ENCODE data around the gene CTRB2. TPM values are rescaled to one million over a fixed set of nuclear protein-coding genes. Genes with fewer than 3 reads are reported as not detected.
A peak's percentile ranks its signal among the peaks of the same experiment; 100 is the strongest.

The CTRB2 gene
- total RNA-seq: not detected

DNA sequence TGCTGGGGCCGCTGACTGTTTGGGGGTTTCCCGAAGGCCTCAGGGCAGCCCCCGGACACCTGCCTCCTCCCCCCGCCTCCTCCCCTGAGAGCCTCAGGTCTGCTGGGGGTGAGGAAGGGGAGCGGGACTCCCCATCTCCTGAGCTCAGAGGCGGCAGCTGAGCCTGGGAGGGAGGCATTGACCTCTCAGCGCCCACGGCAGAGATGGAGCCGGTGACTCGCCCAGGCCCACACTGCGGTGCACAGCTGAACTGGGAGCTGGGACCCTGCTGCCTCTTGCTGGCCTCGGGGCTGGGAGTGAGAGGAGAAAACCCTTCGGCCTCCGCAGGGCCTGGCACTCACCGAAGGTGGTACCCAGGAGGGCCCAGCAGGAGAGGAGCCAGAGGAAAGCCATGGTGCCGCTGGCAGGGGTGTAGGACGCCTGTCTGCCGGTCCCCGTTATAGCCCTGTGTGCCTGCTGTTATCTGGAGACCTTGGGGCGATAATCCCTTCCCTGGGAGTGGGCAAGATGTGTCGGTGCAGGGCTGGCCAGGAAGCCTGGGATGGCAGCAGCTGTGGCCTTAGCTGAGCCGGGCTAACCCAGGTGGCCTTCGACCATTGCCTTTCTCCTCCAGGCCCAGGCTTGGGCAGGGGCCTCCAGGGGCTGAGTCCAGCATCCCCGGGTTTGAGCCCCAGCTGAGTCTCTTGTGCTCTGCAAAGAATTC, at the start of gene CTRB2:
Gene CTRB2 (minus strand): TSS at position 413 of the 703 bp plus-strand sequence. CDS start 20 bp downstream, at position 393.
- DNase-seq (ENCODE audit: low spot score): no peak
- Histone ChIP-seq H3K4me1 (peaks cover 0 to 10% of the 10 kb centered on the region in 2 donors), H3K27ac (no peak within 1 kb of the TSS), H3K4me3 (no peak within 1 kb of the TSS), H3K9me3 (no peaks in the 10 kb centered on the region), H3K36me3 (no peaks in the 10 kb centered on the region), H3K27me3 (no peaks in the 10 kb centered on the region)
- TF ChIP-seq, protein P1, sequence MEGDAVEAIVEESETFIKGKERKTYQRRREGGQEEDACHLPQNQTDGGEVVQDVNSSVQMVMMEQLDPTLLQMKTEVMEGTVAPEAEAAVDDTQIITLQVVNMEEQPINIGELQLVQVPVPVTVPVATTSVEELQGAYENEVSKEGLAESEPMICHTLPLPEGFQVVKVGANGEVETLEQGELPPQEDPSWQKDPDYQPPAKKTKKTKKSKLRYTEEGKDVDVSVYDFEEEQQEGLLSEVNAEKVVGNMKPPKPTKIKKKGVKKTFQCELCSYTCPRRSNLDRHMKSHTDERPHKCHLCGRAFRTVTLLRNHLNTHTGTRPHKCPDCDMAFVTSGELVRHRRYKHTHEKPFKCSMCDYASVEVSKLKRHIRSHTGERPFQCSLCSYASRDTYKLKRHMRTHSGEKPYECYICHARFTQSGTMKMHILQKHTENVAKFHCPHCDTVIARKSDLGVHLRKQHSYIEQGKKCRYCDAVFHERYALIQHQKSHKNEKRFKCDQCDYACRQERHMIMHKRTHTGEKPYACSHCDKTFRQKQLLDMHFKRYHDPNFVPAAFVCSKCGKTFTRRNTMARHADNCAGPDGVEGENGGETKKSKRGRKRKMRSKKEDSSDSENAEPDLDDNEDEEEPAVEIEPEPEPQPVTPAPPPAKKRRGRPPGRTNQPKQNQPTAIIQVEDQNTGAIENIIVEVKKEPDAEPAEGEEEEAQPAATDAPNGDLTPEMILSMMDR (IDR thresholded peaks at IDR 0.05): no peak

DNA sequence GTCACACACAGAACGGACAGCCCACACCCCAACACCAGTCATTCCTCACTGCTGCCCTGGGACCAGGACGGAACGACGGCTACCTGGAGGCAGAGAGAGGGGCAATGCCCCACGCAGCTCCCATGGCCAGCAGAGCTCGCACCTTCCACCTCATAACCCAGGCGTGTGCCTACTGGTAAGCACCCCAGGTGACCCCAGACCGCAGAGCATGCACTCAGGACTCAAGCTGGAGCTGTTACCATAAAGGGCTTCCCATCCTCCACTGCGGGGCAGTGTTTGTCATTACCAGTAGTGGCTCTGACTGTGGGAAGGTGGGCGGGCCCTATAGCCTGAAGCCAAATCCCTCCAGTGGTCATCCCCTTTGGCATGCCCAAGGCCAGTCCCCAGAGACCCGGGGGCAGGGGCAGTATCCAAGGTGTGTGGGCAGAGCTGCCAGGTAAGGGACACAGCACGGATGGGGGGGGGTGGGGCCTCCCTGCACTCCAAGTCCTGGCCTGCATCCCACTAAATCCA, 49.2 kb upstream of the CTRB2 start:
- Histone ChIP-seq H3K4me1 (peaks cover 0 to 80% of the 10 kb centered on the region in 2 donors), H3K36me3 (no peaks in the 10 kb centered on the region), H3K27me3 (no peaks in the 10 kb centered on the region), H3K4me3 (no peak overlapping the region), H3K27ac (peak overlapping the region; percentile 43 to 67), H3K9me3 (no peaks in the 10 kb centered on the region)
- DNase-seq (ENCODE audit: low spot score): no peak
- TF ChIP-seq, protein P1 (IDR thresholded peaks at IDR 0.05): no peak

- DNase-seq (ENCODE audit: low spot score): no peak
- Histone ChIP-seq H3K36me3 (no peaks in the 10 kb centered on the region), H3K9me3 (no peaks in the 10 kb centered on the region), H3K27me3 (no peaks in the 10 kb centered on the region), H3K27ac (peak overlapping the region; percentile 43 to 67), H3K4me1 (peaks cover 0 to 92% of the 10 kb centered on the region in 2 donors), H3K4me3 (no peak overlapping the region)
- TF ChIP-seq, protein P1 (IDR thresholded peaks at IDR 0.05): no peak
Observed at GRCh38 chr16:75254359-75254837, 47.4 kb upstream of the CTRB2 start.

DNA sequence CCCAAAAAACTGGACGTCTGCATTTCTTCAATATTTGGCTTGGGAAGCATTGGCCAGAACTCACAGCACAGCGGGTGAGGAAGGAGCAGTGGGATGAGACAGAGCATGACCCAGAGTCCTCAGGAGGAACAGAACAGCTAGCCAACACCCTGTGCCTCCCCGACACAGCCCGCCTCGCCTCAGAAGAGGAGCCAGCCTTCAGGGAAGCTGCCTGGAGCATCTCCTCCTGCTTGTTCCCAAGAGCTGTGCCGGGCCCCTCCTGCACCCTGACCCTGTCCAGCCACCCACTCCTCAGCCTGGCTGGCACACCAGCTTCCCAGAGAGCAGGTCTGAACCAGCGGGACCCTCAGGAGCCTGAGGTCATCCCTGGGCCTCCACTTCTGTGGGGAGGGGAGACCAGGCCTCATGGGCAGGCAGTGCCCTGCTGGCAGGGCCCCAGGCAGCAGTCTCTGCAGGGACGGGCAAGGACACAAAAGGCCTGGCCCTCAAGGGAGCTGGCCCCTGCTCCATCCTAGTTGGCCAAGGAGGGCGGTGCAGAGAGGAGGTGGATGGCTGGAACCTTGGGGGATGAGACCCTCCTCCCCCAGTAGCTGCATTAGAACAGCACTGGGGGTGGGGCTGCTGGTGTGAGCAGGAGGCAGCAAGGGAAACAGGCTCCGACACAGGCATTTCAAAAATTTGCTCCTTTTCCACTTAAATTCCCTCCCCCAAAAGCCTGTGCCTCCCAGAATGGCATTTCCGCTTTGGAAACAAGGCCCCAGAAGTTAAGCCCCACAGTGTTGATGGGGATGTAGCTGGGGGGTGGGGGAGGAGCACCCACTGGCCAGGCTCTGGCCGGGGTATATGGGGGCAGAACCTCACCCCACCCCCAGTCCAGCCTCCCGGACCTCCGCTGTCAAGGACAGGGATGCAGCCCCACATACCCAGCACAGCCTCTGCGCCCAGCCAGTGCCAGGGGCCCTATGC, 46.3 kb upstream of the CTRB2 start:
- Histone ChIP-seq H3K27me3 (no peaks in the 10 kb centered on the region), H3K4me1 (peaks cover 0 to 95% of the 10 kb centered on the region in 2 donors), H3K4me3 (no peak overlapping the region), H3K36me3 (no peaks in the 10 kb centered on the region), H3K27ac (peak overlapping the region; percentile 84 to 98), H3K9me3 (no peaks in the 10 kb centered on the region)
- TF ChIP-seq, protein P1 (IDR thresholded peaks at IDR 0.05): no peak
- no peak for DNase-seq (ENCODE audit: low spot score)

DNA sequence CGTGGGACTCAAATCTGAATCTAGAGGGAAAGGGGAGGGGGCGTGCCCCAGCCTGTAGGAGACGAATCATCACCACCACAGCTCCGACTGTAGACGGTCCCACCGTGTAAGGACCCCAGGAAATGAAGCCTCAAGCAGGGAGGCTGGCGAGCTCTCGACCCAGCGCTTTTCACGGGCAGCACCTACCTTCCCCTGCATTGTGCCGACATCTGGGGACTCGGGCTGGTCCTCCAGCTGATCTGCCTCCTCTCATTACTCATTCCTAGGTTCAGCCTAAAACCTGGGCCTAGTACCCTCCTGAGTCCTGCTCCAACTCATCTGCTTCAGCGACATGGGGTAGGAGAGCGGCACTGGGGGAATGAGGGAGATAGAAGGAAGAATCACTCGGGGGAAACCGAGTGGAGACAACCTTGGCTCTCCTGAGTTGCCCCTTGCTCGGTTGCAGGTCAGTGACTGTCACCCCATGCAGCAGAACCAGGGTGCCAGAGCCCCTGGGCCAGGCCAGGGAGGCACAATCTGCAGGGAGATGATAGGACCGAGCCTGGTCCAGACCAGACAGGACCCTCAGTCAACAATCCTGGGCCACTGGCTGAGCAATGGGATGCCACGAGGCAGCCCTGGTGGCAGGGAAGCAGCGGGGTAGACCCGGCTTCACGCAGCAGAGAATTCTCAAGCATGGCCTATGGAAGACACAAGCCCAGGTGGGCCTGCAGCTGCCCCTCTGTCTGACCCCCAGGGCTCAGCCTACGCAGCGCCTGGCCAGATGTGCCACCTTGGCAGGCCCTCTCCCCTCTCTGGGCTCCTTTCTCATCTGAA, 45.3 kb upstream of the CTRB2 start:
- Histone ChIP-seq H3K9me3 (no peaks in the 10 kb centered on the region), H3K4me1 (peaks cover 0 to 95% of the 10 kb centered on the region in 2 donors), H3K4me3 (peak overlapping the region in 1 of 2 donors; percentile 90), H3K27me3 (no peaks in the 10 kb centered on the region), H3K27ac (peak overlapping the region; percentile 84 to 98), H3K36me3 (no peaks in the 10 kb centered on the region)
- TF ChIP-seq, protein P1 (IDR thresholded peaks at IDR 0.05): no peak
- DNase-seq (ENCODE audit: low spot score): no peak

Data from right atrium auricular region (tissue), 2 donors.